ENCODE measurements around the gene WFIKKN2. TPM values are rescaled to one million over a fixed set of nuclear protein-coding genes. Genes with fewer than 3 reads are reported as not detected.

Gene WFIKKN2
- total and polyA plus RNA-seq, 2 of the 13 experiments (the other 11 are each of a cell fraction or from before 2014, with no cell fraction given) = not detected

DNA sequence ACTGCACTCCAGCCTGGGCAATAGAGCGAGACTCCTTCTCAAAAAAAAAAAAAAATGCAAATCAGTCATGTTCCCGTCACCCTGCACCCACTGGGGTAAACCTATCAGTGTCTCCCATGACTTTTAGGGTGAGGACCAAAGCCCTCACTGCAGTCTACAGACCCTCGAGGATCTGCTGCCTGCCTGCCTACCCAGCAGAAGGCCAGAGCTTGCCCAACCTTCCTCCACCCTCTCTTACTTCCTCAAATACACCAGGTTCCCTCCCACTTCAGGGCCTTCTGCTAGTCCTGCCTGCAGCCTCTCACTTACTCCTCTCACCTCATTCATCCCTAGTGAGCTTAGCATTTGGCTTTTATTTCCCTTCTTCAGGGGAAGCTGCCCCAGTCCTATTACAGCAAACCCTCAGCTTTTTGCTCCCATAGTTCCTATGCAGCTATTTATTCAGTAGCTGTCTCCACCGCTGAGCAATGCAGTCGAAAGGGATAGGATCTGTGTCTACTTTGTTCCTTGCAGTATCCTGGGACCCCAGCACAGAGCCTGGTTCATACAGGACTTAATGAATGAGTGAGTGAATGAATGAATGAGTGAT, 48.6 kb downstream of the WFIKKN2 start (continued):
- TF ChIP-seq, protein P1, sequence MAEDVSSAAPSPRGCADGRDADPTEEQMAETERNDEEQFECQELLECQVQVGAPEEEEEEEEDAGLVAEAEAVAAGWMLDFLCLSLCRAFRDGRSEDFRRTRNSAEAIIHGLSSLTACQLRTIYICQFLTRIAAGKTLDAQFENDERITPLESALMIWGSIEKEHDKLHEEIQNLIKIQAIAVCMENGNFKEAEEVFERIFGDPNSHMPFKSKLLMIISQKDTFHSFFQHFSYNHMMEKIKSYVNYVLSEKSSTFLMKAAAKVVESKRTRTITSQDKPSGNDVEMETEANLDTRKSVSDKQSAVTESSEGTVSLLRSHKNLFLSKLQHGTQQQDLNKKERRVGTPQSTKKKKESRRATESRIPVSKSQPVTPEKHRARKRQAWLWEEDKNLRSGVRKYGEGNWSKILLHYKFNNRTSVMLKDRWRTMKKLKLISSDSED (CRISPR knock-in tag; IDR thresholded peaks at IDR 0.05) = no peak
- TF ChIP-seq ZNF44 (CRISPR knock-in tag; IDR thresholded peaks at IDR 0.05) (no peak), MYNN (CRISPR knock-in tag; IDR thresholded peaks at IDR 0.05; ENCODE audit: low read depth) (no peak), HMGXB4 (CRISPR knock-in tag; IDR thresholded peaks at IDR 0.05; ENCODE audit: borderline replicate concordance in 1 of 2, low read depth in 1 of 2) (0 out of 4 replicates have a peak, but pooled peaks of 1 of the 2 experiments have one; percentile 41), ZBTB7A (CRISPR knock-in tag; IDR thresholded peaks at IDR 0.05) (no peak), ZNF512 (CRISPR knock-in tag; IDR thresholded peaks at IDR 0.05) (no peak), ZNF543 (CRISPR knock-in tag; IDR thresholded peaks at IDR 0.05) (no peak), BCL3 (CRISPR knock-in tag; IDR thresholded peaks at IDR 0.05) (0 out of 2 replicates have a peak, but pooled peaks have one; percentile 3), ZNF3 (CRISPR knock-in tag; IDR thresholded peaks at IDR 0.05) (no peak), MYC (CRISPR knock-in tag; IDR thresholded peaks at IDR 0.05; ENCODE audit: borderline replicate concordance) (no peak), GRHL1 (CRISPR knock-in tag; conservative IDR thresholded peaks at IDR 0.05) (no peak)
